ENCODE data around the gene MAML3.
A peak's percentile ranks its signal among the peaks of the same experiment; 100 is the strongest.

MAML3 gene

DNA sequence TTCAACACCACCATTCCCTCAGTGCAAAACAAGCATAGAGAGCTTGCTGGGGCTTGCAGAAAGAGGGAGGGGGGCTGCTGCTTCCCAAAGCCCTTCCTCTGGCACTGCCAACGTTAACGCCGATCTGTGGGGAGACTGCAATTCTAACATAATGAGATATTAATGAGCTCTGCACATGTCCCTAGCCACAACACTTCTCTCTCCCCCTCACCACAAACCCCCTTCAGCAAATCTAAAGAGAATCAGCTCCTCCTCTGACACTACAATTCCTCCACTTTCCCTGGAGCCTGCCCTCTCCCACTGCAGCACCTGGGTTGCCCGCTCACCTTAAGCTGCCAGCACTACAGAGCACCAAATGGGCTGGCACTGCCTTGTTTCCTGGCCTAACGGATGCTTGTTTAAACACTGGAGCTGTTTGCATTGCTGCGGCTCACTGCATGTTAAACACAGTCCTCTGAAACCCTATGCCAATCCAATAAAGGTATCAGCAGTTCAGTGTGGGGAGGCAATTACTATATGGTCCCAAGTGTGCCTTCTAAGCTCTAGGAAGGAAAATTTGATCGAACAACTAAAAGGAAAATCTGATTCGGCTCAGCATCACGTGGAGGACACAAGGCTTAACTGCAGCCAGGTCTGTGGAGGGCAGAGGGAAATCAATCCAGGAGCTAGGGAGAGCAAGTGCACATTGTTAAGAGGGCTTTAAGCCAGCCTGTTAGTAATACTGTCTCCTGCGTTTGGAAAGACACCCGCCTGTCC lies 232.4 kb downstream of the MAML3 start:
- Histone ChIP-seq H3K36me3 (ENCODE audit: control insufficient read depth, insufficient read depth, low read length) (no peaks in the 10 kb centered on the region), H3K4me1 (ENCODE audit: control insufficient read depth, insufficient read depth, low read length) (peaks cover 44% of the 10 kb centered on the region), H3K27ac (ENCODE audit: low read depth, low read length) (peak overlapping the region; percentile 80), H3K9ac (ENCODE audit: low read length) (no peak overlapping the region), H3K27me3 (ENCODE audit: control insufficient read depth, insufficient read depth, low read length) (no peaks in the 10 kb centered on the region), H3K4me3 (ENCODE audit: low read length) (peak overlapping the region; percentile 19)

DNA sequence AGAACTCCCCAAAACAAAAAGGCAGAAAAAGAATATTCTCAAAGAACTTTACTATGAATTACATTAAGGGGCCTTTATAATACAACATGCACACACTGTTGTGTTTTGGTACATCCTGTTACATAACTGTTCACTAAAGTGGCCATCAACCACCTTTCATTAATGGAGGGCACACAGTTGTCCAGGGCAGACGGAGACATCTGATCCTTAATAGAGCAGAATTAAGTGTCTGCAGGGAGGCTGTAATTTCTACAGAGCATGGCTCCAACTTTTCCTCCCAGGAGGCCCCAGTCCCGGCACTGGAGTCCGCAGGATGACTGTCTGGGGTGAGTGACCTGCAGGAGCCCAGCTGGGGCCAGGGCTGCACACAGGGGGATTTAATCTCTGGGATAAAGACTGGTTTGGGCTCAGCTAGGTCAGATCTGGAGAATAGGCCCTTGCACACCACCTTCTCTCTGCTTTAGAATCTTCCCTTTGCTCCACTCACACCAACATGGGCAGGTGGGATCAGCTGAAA lies 233.4 kb downstream of the MAML3 start:
- H3K9ac ChIP-seq (ENCODE audit: low read length), result no peak overlapping the region
- H3K36me3 ChIP-seq (ENCODE audit: control insufficient read depth, insufficient read depth, low read length), result no peaks in the 10 kb centered on the region
- H3K4me1 ChIP-seq (ENCODE audit: control insufficient read depth, insufficient read depth, low read length), result peaks cover 51% of the 10 kb centered on the region
- peak overlapping the region; percentile 80 for H3K27ac ChIP-seq (ENCODE audit: low read depth, low read length)
- H3K4me3 ChIP-seq (ENCODE audit: low read length), result no peak overlapping the region
- H3K27me3 ChIP-seq (ENCODE audit: control insufficient read depth, insufficient read depth, low read length), result no peaks in the 10 kb centered on the region

DNA sequence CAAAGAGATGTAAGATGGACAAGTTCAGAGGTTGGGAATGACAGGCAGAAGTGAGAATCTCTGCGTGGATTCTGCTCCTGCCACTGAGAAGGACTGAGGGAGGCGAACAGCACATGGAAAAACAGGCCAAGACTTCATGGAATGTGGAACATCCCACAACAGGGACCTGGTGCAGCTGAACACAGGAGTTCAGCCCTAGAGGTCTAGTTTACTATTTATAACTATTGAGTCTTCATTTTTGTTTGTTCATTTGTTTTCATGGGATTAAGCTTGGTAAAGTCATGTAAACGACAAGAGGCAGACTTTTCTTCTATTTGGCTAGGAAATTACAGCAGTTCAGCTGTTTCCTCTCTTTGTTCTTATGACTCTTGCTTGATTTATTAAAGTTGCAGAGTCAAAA lies 234.5 kb downstream of the MAML3 start:
- H3K4me1 ChIP-seq (ENCODE audit: control insufficient read depth, insufficient read depth, low read length), result peaks cover 59% of the 10 kb centered on the region
- no peak overlapping the region for H3K9ac ChIP-seq (ENCODE audit: low read length)
- peak overlapping the region; percentile 80 for H3K27ac ChIP-seq (ENCODE audit: low read depth, low read length)
- no peaks in the 10 kb centered on the region for H3K27me3 ChIP-seq (ENCODE audit: control insufficient read depth, insufficient read depth, low read length)
- no peaks in the 10 kb centered on the region for H3K36me3 ChIP-seq (ENCODE audit: control insufficient read depth, insufficient read depth, low read length)
- no peak overlapping the region for H3K4me3 ChIP-seq (ENCODE audit: low read length)

DNA sequence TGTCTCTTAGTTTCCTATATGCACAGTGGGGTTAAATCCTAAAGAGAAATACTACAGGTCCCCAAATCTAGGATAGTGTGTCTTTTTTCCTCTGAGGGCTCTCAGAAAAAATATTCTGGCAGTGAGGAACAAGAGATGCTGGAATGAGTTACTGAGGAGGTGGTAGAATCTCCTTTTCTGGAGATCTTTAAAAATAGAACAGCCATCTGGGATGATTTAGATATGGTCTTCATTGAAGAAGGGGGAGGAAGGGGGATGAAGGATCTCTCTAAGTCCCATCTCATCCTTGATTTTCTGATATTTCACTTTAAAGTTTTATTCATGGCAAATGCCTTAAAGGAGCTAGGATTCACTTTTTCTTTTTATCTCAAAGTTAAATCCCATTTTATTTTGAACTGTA lies 235.0 kb downstream of the MAML3 start:
- peaks cover 64% of the 10 kb centered on the region for H3K4me1 ChIP-seq (ENCODE audit: control insufficient read depth, insufficient read depth, low read length)
- peak overlapping the region; percentile 80 for H3K27ac ChIP-seq (ENCODE audit: low read depth, low read length)
- no peak overlapping the region for H3K9ac ChIP-seq (ENCODE audit: low read length)

DNA sequence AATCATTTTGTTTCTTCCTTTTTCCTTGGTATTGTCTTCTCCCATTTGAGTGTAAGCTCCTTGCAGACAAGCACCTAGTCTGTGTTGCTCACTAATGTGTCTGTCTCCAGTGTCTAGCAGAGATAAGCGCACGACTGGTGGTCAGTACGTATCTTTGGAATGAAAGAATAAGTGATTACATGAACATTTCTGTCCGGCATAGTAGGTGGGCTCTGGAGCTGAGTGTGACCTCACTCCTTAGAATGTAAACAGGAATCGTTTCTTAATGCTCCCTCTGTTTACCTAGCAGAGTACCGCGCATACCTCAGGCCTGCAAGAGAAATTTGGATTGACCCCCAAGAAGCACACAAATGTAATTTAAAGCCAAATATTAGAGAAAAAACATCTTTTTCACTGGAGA lies 235.4 kb downstream of the MAML3 start:
- H3K27ac ChIP-seq (ENCODE audit: low read depth, low read length), result peak overlapping the region; percentile 80
- no peak overlapping the region for H3K4me3 ChIP-seq (ENCODE audit: low read length)
- H3K4me1 ChIP-seq (ENCODE audit: control insufficient read depth, insufficient read depth, low read length), result peaks cover 67% of the 10 kb centered on the region
- H3K27me3 ChIP-seq (ENCODE audit: control insufficient read depth, insufficient read depth, low read length), result no peaks in the 10 kb centered on the region
- no peaks in the 10 kb centered on the region for H3K36me3 ChIP-seq (ENCODE audit: control insufficient read depth, insufficient read depth, low read length)
- H3K9ac ChIP-seq (ENCODE audit: low read length), result no peak overlapping the region

More for the DNA sequence above, 235.0 kb downstream of the MAML3 start:
- no peak overlapping the region for H3K4me3 ChIP-seq (ENCODE audit: low read length)
- H3K27me3 ChIP-seq (ENCODE audit: control insufficient read depth, insufficient read depth, low read length), result no peaks in the 10 kb centered on the region
- H3K36me3 ChIP-seq (ENCODE audit: control insufficient read depth, insufficient read depth, low read length), result no peaks in the 10 kb centered on the region

DNA sequence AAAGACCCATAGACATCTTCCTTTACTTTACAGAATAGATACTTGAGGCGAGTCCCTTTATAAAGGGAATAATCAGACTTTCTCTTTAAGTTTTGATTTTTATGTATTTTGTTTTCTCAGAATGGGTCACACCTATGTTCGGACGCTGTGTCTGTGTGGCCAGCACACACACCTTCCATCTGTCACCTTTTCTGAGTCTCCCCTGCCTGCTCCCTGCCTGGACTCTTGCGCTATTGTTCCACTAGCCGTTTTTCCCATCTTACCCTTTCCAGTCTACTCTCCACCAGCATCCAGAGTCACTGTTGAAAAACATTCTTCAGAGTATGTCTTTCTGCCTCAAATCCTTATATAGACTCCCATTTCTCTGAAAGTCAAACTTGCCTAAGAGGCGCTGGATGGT lies 236.1 kb downstream of the MAML3 start:
- Histone ChIP-seq H3K4me3 (ENCODE audit: low read length) (no peak overlapping the region), H3K9ac (ENCODE audit: low read length) (no peak overlapping the region), H3K27me3 (ENCODE audit: control insufficient read depth, insufficient read depth, low read length) (no peaks in the 10 kb centered on the region), H3K27ac (ENCODE audit: low read depth, low read length) (peak overlapping the region; percentile 80), H3K36me3 (ENCODE audit: control insufficient read depth, insufficient read depth, low read length) (no peaks in the 10 kb centered on the region), H3K4me1 (ENCODE audit: control insufficient read depth, insufficient read depth, low read length) (peaks cover 70% of the 10 kb centered on the region)

DNA sequence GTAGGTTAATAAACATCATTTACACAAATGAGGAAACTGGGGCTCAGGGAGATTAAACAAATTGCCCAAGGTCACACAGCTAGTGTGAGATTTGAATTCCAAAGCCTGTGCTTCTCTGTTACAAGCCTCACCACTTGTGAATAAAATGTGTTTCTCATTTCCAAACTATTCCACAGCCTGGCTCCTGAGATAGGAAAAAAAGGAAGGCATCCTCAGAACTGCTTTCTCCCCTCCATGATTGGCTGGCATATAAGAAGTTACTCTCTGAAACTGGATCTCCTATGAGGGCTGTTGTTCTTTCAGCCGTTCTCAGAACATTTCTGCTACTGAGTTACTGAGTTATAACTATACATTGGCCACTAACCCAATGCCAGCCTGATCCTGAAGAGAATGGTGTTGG lies 237.9 kb downstream of the MAML3 start:
- Histone ChIP-seq H3K27ac (ENCODE audit: low read depth, low read length) (peak overlapping the region; percentile 58), H3K4me3 (ENCODE audit: low read length) (no peak overlapping the region), H3K36me3 (ENCODE audit: control insufficient read depth, insufficient read depth, low read length) (no peaks in the 10 kb centered on the region), H3K4me1 (ENCODE audit: control insufficient read depth, insufficient read depth, low read length) (peaks cover 57% of the 10 kb centered on the region), H3K27me3 (ENCODE audit: control insufficient read depth, insufficient read depth, low read length) (no peaks in the 10 kb centered on the region), H3K9ac (ENCODE audit: low read length) (no peak overlapping the region)

DNA sequence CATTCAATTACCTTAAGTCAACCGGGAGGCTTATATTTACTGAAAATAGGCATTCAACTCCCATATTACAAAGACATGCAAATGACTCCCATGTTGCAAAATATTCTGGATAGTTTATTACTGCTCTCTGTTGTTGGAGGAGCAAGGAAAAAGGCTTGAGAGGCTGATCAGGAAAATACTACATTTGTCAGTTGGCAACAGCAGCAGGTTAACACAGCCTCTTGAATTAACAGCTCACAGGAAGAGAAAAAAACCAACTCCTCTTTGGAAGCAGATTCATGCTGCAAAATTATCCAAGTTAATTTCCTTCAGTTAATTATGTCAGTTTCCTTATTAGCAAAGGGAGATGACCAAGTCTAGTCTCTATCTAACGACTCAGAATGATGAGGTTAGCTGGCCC lies 238.9 kb downstream of the MAML3 start:
- Histone ChIP-seq H3K4me1 (ENCODE audit: control insufficient read depth, insufficient read depth, low read length) (peaks cover 49% of the 10 kb centered on the region), H3K4me3 (ENCODE audit: low read length) (no peak overlapping the region), H3K9ac (ENCODE audit: low read length) (no peak overlapping the region), H3K36me3 (ENCODE audit: control insufficient read depth, insufficient read depth, low read length) (no peaks in the 10 kb centered on the region), H3K27ac (ENCODE audit: low read depth, low read length) (peak overlapping the region; percentile 58), H3K27me3 (ENCODE audit: control insufficient read depth, insufficient read depth, low read length) (no peaks in the 10 kb centered on the region)

DNA sequence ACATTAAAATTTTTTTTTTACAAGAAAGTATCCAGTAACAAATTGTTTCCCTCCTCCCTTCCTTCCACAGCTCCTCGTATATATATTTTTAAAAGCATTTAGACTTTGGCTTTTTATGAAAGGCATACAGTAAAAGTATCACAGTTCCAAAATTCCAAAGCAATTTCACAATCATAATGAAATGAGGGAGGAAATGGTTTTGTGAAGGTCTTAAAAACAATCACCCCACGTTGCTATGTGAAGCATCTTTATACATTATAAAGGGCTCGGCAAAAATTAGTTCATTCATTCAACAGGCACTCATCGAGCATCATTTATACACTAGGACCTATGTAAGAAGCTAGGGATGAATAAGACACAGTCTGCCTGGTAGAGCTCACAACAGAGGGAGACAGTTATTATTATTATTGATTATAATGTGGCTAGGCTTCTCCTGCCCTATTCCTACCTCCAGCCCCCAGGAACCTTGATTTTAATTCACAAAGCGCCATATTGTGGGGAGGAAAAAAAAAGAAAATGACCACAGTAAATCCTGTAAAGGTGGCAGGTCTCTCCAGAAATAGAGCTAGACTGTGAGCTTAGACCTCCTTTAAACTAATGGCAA lies 239.9 kb downstream of the MAML3 start:
- Histone ChIP-seq H3K27me3 (ENCODE audit: control insufficient read depth, insufficient read depth, low read length) (no peaks in the 10 kb centered on the region), H3K9ac (ENCODE audit: low read length) (no peak overlapping the region), H3K4me3 (ENCODE audit: low read length) (no peak overlapping the region), H3K4me1 (ENCODE audit: control insufficient read depth, insufficient read depth, low read length) (peaks cover 39% of the 10 kb centered on the region), H3K27ac (ENCODE audit: low read depth, low read length) (peak overlapping the region; percentile 7), H3K36me3 (ENCODE audit: control insufficient read depth, insufficient read depth, low read length) (no peaks in the 10 kb centered on the region)

DNA sequence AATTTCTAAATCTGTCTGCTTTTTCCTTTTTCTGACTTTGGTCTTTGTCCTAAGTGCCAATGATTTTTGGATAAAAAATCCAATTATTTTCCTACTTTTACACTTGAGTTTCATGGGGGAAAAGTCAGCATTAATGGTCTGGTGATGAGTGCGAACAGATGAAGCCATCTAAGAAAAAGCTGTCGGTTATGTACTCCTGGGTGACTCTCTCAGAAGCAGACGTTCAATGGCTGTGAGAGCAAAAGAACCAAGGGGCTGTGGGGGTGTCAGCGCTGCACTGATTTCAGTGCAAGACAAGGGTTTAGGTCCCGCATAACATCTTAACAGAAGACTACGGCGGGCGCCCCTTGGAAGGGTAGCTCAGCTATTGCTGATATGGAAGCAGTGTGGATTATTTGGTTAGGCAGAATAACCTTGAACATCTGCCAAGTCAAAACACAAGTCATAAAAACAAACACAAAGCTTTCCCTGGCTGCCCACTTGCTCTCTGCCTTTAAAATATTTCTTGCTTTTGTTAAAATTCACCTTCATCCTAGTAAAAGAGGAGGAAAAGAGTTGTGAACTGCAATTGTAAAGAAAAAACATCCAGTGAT lies 240.5 kb downstream of the MAML3 start:
- no peaks in the 10 kb centered on the region for H3K27me3 ChIP-seq (ENCODE audit: control insufficient read depth, insufficient read depth, low read length)
- no peak overlapping the region for H3K4me3 ChIP-seq (ENCODE audit: low read length)
- H3K36me3 ChIP-seq (ENCODE audit: control insufficient read depth, insufficient read depth, low read length), result no peaks in the 10 kb centered on the region
- H3K9ac ChIP-seq (ENCODE audit: low read length), result no peak overlapping the region
- peaks cover 33% of the 10 kb centered on the region for H3K4me1 ChIP-seq (ENCODE audit: control insufficient read depth, insufficient read depth, low read length)
- H3K27ac ChIP-seq (ENCODE audit: low read depth, low read length), result no peak overlapping the region

DNA sequence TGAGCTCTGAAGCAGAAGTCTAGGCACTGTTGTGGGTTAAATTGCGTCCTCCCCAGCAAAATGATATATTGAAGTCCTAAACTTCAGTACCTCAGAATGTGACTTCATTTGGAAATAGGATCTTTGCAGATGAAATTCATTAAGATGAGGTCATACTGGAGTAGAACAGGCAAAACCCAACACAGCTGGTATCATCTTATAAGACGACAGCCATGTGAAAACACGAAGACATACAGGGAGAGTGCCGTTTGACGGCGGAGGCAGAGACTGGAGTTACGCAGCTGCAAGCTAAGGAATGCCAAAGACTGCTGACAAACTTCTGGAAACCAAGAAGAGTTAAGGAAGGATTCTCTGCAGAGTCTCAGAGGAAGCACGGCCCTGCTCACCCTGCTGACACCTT lies 241.5 kb downstream of the MAML3 start:
- no peaks in the 10 kb centered on the region for H3K27me3 ChIP-seq (ENCODE audit: control insufficient read depth, insufficient read depth, low read length)
- H3K4me1 ChIP-seq (ENCODE audit: control insufficient read depth, insufficient read depth, low read length), result peaks cover 26% of the 10 kb centered on the region
- no peak overlapping the region for H3K4me3 ChIP-seq (ENCODE audit: low read length)
- H3K9ac ChIP-seq (ENCODE audit: low read length), result no peak overlapping the region
- no peak overlapping the region for H3K27ac ChIP-seq (ENCODE audit: low read depth, low read length)
- no peaks in the 10 kb centered on the region for H3K36me3 ChIP-seq (ENCODE audit: control insufficient read depth, insufficient read depth, low read length)

DNA sequence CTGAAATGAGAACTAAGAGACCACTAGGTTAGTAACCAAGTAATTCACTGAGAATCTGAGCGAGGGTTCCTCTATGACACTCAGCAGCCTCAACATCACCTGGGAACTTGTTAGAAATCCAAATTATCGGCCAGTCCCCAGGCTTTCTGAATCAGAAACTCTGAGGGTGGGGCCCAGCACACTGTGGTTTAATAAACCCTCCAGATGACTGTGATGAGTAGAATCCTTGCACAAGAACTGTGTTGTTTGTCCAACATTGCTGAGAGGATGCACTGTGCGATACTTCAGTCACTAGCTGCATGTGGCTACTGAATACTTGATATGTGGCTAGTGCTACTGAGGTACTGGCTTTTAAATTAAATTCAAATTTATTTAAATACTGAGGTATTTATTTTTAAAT lies 243.9 kb downstream of the MAML3 start:
- Histone ChIP-seq H3K36me3 (ENCODE audit: control insufficient read depth, insufficient read depth, low read length) (no peaks in the 10 kb centered on the region), H3K9ac (ENCODE audit: low read length) (no peak overlapping the region), H3K27me3 (ENCODE audit: control insufficient read depth, insufficient read depth, low read length) (no peaks in the 10 kb centered on the region), H3K4me1 (ENCODE audit: control insufficient read depth, insufficient read depth, low read length) (peaks cover 14% of the 10 kb centered on the region), H3K27ac (ENCODE audit: low read depth, low read length) (no peak overlapping the region), H3K4me3 (ENCODE audit: low read length) (no peak overlapping the region)
